Fibroblast of skin of left quadriceps (primary cell): ENCODE results near the gene TRPM5.

Experiments used
- DNase-seq, 2 experiments: peaks; one replicate each; pipeline ENCODE4 v3.0.0-alpha.2; 2013; ENCODE audit warnings: low read depth in 2 of 2

Gene TRPM5

GRCh38 chr11:2437516-2437915 lies 6.8 kb downstream of the TRPM5 start:
- DNase-seq: no peak

GRCh38 chr11:2436521-2437031 lies 7.7 kb downstream of the TRPM5 start:
- DNase-seq: no peak

- DNase-seq: no peak
Observed at GRCh38 chr11:2436013-2436520, 8.2 kb downstream of the TRPM5 start.

GRCh38 chr11:2435288-2436012 lies 8.9 kb downstream of the TRPM5 start:
- no peak for DNase-seq

- no peak for DNase-seq
Observed at GRCh38 chr11:2434506-2435255, 9.6 kb downstream of the TRPM5 start.

GRCh38 chr11:2434008-2434407 lies 10.3 kb downstream of the TRPM5 start:
- no peak for DNase-seq

GRCh38 chr11:2433106-2433925 lies 11.0 kb downstream of the TRPM5 start:
- DNase-seq: no peak

- no peak for DNase-seq
Observed at GRCh38 chr11:2432628-2433071, 11.7 kb downstream of the TRPM5 start.

GRCh38 chr11:2432171-2432621 lies 12.1 kb downstream of the TRPM5 start:
- DNase-seq: no peak

GRCh38 chr11:2431395-2431794 lies 12.9 kb downstream of the TRPM5 start:
- no peak for DNase-seq

GRCh38 chr11:2428322-2428795 lies 16.0 kb downstream of the TRPM5 start:
- DNase-seq: peak; percentile 5 to 6

- DNase-seq: no peak
Observed at GRCh38 chr11:2427721-2428321, 16.5 kb downstream of the TRPM5 start.

- no peak for DNase-seq
Observed at GRCh38 chr11:2426826-2427521, 17.3 kb downstream of the TRPM5 start.

- DNase-seq: no peak
Observed at GRCh38 chr11:2426221-2426620, 18.1 kb downstream of the TRPM5 start.

- DNase-seq: no peak
Observed at GRCh38 chr11:2425506-2425905, 18.8 kb downstream of the TRPM5 start.

GRCh38 chr11:2424811-2425495 lies 19.4 kb downstream of the TRPM5 start:
- no peak for DNase-seq

- no peak for DNase-seq
Observed at GRCh38 chr11:2423157-2424025, 20.9 kb downstream of the TRPM5 start.

GRCh38 chr11:2422461-2423156 lies 21.7 kb downstream of the TRPM5 start:
- DNase-seq: no peak
